Stimulated activated CD4-positive, alpha-beta T cell treated with anti-CD3 and anti-CD28 coated beads, Interleukin-15, amount 100 ng/mL, for 48 hours (primary cell): ENCODE data around the gene CDIP1.

Experiments used
- DNase-seq, 2 donors: peaks; one replicate each; pipeline ENCODE4 v3.0.0-alpha.2; 2020; ENCODE audit warnings: low read depth in 2 of 2

Gene CDIP1

DNA sequence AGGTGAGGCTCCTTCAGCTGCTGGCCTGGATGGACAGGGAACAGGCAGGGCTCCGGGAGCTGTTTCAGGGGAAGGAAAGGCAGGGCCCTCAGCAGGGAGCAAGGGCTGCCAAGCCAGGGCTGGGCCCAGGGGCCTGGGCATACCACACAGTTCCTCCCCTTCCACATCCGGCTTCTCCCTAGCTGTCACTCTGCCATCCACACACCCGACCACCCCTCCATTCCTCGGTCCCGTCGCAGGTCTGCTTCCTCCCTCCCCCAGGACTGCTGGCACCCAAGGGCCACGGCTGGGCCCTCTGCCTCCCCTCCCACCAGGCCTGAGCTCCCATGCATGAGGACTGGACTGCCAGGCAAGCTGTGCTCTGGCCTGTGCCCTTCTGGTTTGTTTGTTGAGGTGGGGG lies 24.0 kb downstream of the CDIP1 start:
- DNase-seq, result no peak

DNA sequence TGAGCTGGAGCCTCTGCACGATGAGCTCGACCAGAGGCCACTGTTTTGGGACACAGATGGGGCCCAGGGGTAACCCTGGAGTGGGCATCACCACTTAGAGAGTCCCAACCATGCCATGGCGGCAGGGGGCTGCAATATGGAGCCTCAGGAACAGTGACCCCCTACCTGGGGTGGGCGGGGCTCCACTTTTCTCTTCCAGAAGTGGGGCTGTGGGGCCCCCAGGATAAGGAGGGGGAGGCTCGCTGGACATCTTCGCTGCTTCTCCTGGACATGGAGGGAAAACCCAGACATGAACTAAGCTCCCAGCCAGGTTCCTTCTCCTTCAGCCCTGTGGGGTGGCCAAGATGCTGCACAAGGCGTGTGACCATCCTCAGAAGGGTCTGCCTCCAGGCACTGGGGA lies 24.7 kb downstream of the CDIP1 start:
- no peak for DNase-seq

DNA sequence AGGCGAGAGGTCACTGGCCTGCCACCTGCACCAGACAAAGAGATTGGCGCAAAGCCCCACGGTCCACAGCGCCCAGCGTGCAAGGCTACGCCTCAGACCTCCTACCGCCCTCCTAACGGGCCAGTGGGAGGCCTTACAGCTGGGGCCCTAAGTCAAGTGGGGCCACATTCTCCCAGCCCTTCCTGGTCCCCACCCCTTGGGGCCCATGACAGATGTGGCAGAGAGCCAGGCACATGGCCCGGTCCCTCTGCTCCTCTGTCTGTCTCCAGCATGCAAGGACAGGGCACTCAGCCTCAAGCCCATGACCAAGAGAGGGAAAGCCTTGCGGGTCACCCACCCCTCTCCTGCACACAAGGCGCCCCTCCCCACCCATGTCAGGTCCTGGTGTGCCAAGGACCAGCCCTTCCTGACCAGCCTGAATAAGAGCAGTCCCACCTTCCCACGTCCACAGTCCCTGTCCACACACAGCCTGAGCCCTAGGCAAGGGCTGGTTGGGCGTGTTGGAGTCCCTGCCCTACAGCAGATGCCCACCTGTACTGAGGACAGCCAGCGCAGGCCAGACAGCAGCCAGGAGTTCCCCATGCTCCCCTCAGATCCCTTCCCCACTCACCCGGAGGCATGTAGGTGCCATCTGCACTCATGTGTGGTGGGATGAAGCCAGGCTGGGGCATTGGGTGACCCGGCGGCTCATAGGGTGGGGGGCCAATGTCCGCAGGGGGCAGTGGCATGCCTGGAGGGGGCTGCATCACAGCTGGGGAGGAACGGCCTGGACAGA lies 25.3 kb downstream of the CDIP1 start:
- no peak for DNase-seq

DNA sequence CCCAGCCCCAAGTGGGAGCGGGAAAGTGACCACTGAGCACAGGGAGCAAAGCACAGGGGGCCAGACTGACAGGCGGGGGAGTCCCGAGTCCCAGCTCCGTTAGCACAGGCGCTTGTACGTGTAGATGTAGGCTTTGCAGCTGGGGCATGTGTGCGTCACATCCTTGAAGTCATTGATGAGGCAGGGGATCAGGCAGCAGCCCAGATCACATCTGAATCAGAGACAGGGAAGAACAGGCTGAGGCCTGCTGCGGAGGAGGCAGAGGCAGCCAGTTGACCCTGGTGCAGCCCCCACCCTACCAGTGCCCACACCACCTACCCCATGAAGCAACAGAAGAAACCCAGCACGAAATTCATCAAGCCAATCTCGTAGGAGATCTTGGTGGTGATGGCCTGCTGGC lies 26.1 kb downstream of the CDIP1 start:
- no peak for DNase-seq

DNA sequence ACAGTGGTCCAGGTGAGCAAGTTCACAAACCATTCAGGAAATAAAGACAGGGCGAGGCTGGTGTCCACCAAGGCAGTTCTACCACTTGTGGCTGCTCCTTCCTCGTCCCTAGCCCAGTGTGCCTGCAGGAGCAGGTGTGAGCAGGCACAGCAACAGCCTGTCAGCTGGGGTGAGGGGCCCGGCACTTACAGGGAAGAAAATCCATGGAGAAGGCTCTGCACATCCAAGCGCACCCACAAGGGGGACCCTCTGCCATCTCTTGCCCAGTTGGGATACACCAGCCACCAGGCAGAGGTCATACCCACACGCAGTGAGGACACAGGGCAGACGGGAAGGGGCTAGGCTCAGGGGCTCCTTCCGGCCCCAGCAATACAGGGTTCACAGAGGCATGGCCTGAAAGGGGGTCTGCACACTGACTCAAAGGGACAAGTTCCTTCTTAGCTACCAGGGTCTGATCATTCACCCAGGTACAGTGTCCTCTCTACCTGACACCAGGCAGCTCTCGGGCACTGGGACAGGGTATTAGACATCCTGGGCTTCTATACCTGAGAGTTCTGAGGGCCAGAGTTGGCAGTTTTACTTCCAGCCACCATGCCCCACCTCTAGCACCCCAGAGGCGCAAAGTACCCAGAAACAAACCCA lies 27.0 kb downstream of the CDIP1 start:
- DNase-seq, result no peak

DNA sequence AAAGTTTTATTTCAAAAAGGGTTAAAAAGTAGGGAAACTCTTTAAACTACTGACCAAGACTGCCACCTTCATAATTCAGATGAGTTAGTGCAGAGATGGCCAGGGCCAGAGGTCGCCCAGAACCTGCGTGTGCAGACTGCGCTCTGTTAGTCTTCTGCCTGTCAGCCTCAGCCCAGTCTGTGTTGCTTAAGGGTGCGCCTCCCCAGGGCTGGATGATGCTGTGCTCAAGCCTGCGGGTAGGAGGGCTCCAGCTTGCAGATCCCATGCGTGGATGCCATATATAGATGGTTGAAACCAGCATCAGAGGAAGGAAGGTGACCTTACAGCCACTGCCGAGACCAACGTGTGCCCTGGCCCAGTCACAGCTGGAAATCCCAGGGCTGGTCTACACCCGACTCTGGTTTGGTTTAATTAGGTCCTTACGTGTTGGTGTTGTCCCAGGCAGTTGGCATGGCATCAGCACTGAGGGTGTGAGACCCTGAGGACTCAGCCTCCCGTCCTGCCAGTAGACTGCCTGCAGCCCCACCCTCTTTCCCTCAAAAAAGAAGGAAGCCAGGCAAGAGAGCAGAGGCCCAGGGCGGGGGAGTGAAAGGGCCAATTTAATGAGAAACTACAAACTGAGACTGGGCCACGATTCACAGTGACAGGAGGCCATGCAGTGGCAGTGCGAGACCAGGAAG lies 27.7 kb downstream of the CDIP1 start:
- no peak for DNase-seq

DNA sequence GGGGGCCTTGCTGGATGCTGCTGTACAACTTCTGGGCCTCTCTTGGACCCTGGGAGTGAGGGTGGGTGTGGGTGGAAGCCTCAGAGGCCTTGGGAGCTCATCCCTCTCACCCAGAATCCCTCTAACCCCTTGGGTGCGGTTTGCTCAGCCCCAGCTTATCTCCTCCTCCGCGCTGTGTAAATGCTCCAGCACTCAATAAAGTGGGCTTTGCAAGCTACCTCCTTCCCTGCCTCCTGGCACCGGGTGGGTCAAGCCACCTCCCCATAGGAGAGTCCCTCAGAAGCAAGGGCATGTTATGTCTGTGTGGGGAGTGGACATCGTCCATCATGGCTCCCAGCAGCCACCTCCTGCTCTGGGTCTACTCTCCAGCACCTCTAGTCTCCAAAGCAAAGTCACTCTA lies 28.4 kb downstream of the CDIP1 start:
- DNase-seq, result no peak

DNA sequence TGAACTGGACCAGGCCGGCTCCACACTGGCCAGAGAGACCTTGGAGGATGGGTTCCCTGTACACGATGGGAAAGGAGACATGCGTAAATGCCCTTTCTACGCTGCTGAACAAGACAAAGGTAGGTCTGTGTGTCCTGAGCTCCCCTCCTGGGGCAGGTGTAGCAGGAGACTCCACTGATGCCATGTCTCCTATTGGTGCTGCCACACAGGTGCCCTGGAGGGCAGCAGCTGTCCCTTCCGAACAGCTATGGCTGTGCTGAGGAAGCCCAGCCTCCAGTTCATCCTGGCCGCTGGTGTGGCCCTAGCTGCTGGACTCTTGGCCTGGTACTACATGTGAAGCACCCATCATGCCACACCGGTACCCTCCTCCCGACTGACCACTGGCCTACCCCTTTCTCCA lies 29.2 kb downstream of the CDIP1 start:
- no peak for DNase-seq

DNA sequence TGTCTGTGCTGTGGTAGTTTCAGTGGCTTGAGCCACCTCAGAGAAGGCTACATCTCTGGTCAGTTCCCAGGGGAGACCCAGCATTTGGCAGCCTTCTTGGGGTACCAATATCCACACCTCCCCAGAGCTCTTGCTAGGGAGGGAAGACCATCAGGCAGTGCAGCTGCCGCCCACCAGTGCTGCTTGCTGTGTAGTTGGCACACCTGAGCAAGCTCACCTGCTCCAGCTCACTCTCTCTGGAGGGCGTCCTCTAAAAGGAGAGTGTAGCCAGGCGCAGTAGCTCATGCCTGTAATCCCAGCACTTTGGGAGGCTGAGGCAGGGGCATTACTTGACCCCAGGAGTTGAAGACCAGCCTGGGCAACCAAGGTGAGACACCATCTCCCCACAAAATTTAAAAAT lies 29.8 kb downstream of the CDIP1 start:
- DNase-seq, result no peak

DNA sequence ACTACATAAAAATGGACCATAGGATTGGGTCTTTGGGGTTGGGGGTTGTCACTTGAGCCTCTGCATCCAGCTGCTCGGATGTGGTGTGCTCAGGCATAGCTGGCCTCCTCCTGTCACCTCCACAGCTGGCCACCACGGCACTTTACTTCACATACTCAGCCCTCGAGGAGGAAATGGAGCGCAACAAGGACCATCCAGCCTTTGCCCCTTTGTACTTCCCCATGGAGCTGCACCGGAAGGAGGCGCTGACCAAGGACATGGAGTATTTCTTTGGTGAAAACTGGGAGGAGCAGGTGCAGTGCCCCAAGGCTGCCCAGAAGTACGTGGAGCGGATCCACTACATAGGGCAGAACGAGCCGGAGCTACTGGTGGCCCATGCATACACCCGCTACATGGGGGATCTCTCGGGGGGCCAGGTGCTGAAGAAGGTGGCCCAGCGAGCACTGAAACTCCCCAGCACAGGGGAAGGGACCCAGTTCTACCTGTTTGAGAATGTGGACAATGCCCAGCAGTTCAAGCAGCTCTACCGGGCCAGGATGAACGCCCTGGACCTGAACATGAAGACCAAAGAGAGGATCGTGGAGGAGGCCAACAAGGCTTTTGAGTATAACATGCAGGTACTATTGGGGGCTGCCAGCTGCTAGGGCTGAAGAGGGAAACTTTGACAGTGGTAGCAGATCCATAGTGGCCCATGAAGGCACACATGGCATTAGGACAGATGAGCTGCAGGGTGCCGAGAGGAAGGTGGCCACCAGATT lies 30.8 kb downstream of the CDIP1 start:
- no peak for DNase-seq

DNA sequence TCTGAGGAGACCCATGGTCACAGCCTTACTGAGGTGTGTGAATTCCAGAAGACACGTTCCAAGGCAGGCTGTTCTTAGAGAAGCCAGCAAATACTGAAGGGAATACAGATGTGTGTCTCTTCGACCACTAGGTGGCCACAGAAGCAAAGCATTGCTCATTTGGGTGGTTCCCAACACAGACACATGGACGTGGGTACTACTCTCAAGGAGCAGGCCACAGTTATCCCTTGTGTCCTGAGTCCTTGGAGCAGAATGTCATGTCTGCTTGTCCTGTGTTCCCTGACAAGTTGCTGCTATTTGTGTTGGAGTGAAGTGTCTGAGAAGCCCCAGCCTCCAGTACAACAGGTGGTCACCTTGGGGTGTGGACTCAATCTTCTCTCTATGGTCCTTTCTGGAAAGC lies 32.1 kb downstream of the CDIP1 start:
- DNase-seq, result peak in 1 of 2 donors; percentile 45

DNA sequence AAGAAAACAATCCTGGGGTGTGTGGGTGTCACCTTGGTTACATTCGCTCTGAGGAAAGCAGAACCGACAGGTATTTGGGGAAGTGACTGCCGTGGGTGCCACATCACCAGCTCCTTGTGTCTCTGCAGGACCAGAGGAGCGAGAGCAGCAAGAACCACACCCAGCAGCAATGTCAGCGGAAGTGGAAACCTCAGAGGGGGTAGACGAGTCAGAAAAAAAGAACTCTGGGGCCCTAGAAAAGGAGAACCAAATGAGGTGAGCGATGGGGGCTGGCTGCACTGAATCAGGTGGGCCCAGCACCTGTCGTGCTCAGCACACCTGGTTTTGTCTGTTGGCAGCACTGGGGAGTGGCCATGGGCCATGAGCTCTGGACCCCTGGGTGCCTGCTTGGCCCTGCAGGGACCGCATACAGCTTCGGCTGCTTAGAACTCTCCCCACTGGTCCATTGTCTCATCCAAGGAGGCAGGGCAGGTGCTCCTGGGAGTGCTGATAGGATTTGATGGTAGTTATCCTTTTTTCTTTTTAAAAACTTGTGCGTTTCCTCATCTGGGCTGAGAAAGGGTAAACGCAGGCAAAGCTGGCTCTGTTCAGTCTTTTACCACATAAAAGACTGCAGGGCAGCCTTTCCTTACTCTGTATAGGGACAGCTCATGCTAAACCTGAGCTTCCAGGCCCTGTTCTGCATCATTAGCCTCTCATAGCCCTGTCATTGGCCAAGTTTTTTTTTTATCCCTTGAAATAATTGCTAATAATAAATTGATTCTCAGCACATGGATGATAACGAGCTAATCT lies 33.0 kb downstream of the CDIP1 start:
- DNase-seq, result peak; percentile 50 to 53

DNA sequence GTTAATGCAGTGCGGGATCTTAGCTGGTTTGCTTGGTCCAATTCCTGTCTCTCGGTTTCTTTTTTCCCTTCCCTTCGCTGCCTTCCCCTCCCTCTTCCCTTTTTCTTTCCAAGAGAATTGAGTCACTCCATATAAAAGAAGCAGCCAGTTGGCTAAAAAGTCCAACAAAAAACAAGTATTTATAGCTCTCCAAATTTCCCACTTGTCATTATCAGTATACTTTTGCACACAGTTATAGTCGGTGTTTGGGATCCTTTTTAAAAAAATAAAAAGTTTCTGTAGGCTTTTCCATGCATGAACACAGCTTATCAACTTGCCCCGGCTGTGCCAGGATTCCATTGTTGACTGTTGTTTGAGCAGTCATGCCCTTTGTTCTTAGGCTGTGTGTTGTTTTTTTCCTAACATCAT lies 37.5 kb downstream of the CDIP1 start:
- DNase-seq, result no peak

DNA sequence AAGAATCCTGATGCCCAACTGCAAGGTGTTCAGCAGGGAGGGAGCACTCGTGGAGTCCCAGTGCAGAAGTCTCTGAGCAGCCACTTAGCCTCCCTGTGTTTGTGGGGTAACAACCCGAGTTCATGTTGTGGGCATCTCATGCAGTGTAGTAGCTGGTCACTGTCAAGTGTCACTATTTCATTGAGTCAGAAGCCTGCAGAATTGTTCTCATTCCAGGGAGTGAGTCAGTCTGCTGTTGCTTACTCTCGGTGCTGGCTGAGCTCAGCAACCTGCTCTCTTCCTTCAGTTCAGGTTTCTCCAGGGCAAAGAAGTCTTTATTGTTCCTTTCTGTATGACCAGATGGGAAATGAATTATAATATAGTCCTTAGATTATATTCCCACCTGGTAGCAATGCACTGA lies 38.3 kb downstream of the CDIP1 start:
- DNase-seq, result no peak

DNA sequence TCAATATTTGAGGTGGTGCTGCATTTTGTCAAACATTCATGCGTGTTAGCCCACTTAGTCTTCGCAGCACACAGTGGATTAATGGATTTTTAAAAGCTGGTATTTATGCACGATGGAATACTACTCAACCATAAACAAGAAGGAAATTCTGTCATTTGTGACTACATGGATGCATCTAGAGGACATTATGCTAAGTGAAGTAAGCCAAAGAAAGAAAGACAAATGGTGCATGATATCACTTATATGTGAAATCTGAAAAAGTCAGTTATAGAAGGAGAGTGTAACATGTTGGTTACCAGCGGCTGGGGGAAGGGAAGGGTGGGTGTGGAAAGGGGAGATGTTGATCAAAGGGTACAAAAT lies 39.4 kb downstream of the CDIP1 start:
- DNase-seq, result no peak

DNA sequence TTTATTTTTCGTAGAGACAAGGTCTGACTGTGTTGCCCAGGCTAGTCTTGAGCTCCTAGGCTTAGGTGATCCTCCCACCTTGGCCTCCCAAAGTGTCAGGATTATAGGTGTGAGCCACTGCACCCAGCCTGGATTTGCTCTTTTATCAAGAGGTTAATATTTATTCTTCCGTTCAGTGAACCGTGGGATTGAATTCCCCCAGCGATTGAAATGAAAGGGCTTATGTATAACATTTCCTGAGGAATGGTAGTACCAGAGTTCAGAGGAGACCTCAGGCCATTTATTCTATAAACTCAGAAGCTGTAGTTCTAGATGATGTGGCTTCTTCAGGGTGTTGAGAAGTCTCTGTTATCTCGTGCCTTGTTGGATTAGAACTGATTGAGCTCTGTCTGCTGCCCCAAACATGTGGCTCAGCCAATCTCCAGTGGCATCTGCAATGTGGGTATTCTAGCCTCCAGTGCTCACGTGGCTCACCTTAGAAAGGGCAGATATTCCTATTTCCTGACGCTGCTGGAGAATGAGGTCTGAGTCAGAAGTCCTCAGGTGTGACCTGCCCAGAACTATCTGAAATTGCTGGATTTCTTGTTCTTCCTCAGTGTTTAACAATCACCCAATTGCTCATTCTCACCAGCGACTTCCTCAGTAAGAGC lies 39.9 kb downstream of the CDIP1 start:
- DNase-seq, result no peak

DNA sequence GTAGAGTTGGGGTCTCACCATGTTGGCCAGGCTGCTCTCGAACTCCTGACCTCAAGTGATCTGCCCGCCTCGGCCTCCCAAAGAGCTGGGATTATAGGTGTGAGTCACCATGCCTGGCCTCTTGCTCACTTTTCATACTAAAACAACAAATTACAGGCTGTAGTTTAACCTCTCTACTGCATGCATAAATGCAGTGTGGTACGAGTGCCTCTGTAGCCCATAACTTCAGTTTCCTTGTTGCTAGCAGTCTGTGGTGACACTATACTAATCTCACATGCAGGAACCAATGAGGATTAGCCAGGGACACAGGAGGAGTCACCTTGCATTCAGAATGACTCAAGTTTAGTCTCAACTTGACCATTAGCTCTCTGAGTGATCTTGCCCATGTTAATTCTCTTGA lies 42.3 kb downstream of the CDIP1 start:
- DNase-seq, result no peak

DNA sequence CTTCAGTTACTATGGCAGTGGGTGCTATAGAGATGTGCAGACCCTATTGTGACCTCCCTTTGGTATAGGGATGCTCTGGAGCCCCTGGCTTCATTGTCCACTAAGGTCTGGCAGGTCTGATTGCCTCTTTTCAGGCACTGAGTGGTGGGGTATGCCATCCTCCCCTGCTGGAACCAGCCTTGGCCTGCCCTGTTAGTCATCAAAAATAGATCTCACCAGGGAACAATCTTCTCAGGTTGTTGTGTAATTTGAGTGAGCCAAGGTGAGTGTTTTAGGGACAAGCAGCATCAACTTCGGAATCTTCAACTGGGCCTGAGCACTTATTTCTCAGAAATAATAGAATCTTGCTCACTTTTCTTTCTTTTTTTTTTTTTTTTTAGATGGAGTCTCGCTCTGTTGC lies 42.8 kb downstream of the CDIP1 start:
- no peak for DNase-seq

DNA sequence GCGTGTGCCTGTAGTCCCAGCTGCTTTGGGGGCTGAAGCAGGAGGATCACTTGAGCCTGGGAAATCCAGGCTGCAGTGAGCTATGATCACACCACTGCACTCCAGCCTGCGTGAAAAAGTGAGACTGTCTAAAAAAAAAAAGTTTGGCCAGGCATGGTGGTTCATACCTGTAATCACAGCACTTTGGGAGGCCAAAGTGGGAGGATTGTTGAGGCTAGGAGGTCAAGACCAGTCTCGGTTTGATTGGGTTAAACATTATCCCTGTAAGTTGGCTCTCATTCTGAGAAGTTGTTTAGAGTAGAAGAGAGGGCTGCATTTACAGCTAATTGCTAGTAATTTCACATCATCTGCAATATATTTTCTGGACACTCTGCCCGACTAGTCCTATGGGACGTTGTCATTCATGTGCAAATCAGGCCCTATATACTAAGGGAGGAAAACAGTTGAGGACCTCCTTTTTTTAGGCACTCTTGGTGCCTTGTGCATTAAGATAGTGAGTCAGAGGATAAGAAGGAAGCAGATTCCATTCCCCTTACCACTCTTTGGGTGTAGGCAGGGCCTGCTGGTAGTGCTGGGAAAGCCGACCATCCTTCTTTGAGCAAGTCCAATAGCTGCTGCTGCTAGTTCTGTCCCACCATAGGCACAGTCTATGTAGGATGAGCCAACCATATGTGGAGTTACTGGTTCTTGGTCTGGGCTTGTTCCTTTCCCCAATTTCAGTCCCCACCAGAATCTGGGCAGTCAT lies 43.7 kb downstream of the CDIP1 start:
- DNase-seq, result no peak

DNA sequence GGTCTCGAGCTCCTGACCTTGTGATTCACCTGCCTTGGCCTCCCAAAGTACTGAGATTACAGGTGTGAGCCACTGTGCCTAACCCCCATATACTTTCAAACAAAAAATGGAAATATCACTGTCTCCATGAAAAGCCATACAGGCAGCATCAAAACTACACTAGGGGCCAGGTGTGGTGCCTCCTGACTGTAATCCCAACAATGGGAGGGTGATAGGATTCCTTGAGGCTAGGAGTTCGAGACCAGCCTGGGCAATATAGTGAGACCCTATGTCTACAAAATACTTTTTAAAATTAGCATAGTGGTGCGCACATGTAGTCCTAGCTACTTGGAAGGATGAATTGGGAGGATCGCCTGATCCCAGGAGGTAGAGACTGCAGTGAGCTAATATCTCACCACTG lies 46.7 kb downstream of the CDIP1 start:
- no peak for DNase-seq
